VCaP (cell line): ENCODE data around the gene GSDME.

Experiments
- H3K27ac ChIP-seq: fragments of 450-650 bp; 2 replicates; pipeline ENCODE4 v1.5.1; 2017
- CTCF ChIP-seq: fragments of 450-650 bp; conservative IDR thresholded peaks from 2 replicates; pipeline ENCODE4 v1.5.1; 2017; ENCODE audit warnings: mild to moderate bottlenecking, moderate library complexity

The GSDME gene

DNA sequence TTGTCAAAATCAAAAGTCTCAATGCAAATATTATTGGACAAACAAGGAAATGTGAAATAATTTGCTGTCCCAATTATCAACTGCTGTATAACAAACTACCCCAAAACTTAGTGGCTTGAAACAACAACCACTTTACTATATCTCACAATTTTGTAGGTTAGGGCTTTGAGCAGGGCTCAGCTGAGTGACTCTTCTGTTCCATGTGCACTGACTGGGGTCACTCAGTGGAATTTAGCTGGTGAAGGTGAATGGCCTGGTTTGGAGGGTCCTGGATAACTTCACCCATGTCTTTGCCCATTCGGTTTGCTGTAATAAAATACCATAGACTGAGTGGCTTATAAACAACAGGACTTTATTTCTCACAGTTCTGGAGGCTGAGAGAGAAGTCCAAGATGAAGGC, 3.7 kb upstream of the GSDME start:
- no peak for TF ChIP-seq CTCF
- no peak overlapping the region for H3K27ac ChIP-seq

DNA sequence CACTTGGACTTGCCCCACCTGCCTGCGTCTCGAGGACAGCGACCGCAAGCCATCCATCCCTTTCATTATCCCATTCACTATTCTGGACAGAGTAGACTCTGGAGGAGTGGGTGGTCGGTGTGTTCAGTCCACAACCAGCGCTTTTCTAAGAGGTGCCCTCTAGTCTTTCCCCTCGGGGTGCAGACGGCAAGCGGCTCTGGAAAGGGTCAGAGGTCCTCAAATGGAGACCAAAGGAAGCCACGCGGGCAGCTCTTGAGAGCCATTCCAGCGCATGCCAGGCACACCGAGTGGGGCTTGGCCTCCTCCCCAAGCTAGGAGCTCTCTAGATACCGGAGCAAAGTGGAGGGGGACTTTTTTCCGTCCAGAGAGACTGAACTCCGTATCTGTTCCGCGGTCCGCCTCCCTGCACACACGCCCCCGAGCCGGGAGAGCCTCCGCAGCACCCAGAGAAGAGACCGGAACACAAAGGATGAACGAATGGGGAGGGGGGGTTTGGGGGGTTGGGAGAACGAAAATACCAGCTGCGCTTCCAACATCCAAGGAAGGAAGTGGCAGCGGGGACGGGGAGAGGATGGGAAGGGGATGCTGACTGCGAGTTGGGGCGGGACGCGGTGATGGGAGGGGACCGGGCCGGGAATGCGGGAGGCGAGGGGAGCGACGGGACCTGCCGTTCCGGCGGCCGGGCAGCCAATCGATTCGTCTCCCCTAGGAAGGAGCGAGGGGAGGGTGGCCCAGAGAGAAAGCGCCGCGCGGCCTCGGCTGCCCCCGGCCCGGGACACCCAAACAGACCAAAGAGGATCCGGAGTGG, 515 bp downstream of the GSDME start:
- peak overlapping the region; percentile 35; the same call in 1 of the 2 replicates for H3K27ac ChIP-seq
- no peak for TF ChIP-seq CTCF

GRCh38 chr7:24755541-24756407, 1.5 kb downstream of the GSDME start:
- TF ChIP-seq CTCF: no peak
- H3K27ac ChIP-seq: no peak overlapping the region

- TF ChIP-seq CTCF: no peak
- H3K27ac ChIP-seq: no peak overlapping the region
Observed at GRCh38 chr7:24754906-24755506, 2.3 kb downstream of the GSDME start.

DNA sequence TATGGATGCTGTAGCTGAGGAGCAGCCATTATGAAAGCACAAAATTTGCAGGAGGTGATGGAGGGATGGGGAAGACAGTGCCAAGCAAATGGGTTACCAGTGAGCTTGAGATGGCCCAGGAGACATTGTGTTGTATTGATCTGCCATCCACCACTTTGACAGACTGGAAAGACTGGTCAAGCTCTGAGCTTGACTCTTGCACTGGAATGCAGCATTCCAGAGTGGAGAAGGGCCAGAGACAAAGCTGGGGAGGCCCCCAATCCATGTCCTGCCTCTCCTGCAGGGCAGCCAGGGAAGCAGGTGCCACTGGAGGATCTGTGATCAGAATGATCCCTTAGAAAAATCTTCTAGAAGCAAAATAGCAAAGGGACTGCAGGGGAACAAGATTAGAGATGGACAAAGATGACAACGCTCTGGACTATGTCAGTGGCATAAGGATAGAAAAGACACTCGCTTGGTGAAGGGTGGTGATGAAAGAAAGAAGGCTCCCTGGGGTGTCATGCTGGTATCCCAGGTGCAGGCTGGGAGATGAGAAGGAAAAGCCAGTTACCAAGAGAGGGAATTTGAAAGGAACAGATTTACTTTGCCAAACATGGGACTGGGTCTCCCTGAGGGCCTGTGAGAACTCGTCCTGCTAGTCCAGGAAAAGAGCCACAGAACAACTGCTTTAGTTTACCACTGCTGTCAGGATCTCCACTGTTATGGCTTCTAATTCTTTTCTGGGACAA, 5.0 kb downstream of the GSDME start:
- TF ChIP-seq CTCF: no peak
- no peak overlapping the region for H3K27ac ChIP-seq

DNA sequence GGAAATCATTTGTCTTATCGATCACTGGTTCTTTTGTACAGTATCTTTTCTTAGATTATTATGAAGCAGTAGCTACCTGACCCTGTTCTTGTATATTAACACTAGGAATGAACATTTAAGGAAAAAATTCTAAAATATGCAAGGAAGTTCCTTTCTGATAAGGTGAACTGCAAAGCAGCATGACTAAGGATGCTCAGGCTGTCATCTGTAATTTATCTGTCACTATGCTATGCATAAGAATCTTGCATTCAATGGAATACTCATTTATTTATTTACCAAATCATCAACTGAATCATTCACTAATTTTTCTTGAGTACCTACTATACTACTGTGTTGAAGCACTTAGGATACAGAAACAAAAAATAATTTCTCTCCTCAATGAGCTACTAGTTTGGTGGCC, 5.8 kb downstream of the GSDME start:
- no peak for TF ChIP-seq CTCF
- no peak overlapping the region for H3K27ac ChIP-seq
